Brain microvascular endothelial cell (primary cell): ENCODE measurements around the gene ASB18.

Source experiments
- DNase-seq: peaks from one replicate; pipeline ENCODE4 v3.0.0-alpha.2; 2020
- H3K27ac ChIP-seq: fragments of 250-450 bp; sonication (Bioruptor Pico); 2 replicates; pipeline ENCODE4 v1.5.1; 2020; ENCODE audit warnings: mild to moderate bottlenecking, moderate library complexity
- H3K27me3 ChIP-seq: fragments of 250-450 bp; sonication (Bioruptor Pico); replicated peaks from 2 replicates; pipeline ENCODE4 v1.5.1; 2020; ENCODE audit warnings: mild to moderate bottlenecking
- H3K36me3 ChIP-seq: fragments of 250-450 bp; sonication (Bioruptor Pico); replicated peaks from 2 replicates; pipeline ENCODE4 v1.5.1; 2020; ENCODE audit warnings: mild to moderate bottlenecking
- H3K4me3 ChIP-seq: 2 replicates; pipeline ENCODE4 v1.5.1; 2011; ENCODE audit warnings: low read depth, mild to moderate bottlenecking, control low read depth, low read length, moderate library complexity
- in situ Hi-C: cut with HindIII; loops from 2 replicates; pipeline ENCODE4 v1.10.0; 2017; ENCODE audit warnings: low sequenced_read_pairs, low pct_ligation_motif_present
- TF ChIP-seq, protein P1 (sequence below): IDR thresholded peaks from 2 replicates; pipeline ENCODE4 v1.5.1; 2011; ENCODE audit warnings: low read depth, mild to moderate bottlenecking, moderate library complexity, low read length, control low read depth, inconsistent platforms; ENCODE audit errors: missing control alignments

Gene ASB18

DNA sequence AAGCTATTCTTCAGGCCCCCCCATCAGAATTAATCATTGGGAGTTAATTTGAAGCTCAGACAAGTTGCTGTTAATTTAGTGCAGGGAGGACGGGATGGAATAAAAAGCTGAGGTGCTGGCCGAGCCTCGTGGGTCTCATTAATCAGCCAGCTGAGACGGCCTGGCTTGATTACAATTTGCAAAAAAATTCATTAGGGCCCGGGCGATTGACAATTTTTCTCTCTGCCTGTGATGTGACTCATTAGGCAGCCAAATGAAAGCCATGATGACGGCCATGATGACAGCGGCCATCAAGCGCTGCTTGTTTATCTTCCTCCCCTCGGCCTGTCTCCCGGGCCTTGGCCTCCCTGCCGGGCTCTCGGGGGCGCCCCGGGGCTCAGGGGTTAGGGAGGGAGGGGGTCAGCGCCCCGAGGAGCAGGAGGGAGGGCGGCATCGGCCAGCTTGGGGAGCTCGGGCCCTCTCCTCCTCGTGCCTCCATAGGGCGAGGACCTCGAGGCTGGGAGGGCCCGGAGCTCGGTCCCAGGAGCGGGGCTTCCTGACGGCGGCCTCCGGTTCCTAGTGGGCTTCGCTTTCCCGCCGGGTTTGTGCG is 101.2 kb downstream of the ASB18 start:
- no peak for DNase-seq
- H3K36me3 ChIP-seq = no peaks in the 10 kb centered on the region
- no peak overlapping the region for H3K4me3 ChIP-seq
- in situ Hi-C loops = no loop called here
- no peak overlapping the region for H3K27ac ChIP-seq
- TF ChIP-seq, protein P1, sequence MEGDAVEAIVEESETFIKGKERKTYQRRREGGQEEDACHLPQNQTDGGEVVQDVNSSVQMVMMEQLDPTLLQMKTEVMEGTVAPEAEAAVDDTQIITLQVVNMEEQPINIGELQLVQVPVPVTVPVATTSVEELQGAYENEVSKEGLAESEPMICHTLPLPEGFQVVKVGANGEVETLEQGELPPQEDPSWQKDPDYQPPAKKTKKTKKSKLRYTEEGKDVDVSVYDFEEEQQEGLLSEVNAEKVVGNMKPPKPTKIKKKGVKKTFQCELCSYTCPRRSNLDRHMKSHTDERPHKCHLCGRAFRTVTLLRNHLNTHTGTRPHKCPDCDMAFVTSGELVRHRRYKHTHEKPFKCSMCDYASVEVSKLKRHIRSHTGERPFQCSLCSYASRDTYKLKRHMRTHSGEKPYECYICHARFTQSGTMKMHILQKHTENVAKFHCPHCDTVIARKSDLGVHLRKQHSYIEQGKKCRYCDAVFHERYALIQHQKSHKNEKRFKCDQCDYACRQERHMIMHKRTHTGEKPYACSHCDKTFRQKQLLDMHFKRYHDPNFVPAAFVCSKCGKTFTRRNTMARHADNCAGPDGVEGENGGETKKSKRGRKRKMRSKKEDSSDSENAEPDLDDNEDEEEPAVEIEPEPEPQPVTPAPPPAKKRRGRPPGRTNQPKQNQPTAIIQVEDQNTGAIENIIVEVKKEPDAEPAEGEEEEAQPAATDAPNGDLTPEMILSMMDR = no peak
- peaks cover 19% of the 10 kb centered on the region for H3K27me3 ChIP-seq

DNA sequence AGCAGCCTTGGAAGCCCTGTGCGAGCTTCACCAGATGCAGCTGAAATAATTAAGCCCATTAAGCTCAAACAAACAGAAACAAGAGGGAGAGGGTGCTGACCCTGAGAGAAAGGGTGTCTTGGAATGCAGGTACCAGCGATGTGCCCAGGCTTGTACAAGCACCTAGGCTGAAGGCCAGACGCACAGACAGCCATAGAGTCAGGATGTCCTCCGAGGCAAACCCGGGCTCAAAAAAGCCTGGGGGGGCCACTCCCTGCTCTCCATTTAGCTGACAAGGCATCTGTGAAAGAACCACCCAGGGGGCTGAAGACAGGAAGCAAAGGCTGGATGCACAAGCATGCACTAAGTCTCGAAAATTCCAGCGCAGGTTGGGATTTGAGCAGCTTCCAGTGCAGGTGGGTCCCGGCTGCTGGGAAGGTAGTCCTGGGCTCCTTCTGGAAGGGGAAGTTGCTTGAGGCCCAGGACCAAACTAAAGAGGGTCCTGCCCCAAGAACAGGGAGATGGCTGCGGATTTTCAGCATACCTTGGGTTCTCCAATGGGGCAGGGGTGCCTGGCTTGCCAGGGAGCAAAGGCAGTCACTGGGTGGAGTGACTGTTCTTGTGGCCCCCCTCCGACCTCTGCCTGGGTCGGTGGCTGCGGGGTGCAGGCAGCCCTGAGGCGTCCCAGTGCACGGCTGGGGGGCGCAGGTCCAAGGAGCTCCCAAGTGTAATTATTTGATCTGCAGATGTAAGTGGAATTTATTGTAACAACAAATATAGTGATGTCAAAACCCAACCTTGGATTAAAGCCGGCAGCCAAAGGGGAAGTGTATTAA is 102.0 kb downstream of the ASB18 start:
- H3K4me3 ChIP-seq = no peak overlapping the region
- TF ChIP-seq, protein P1 = no peak
- H3K27ac ChIP-seq = no peak overlapping the region
- H3K36me3 ChIP-seq = no peaks in the 10 kb centered on the region
- in situ Hi-C loops = no loop called here
- H3K27me3 ChIP-seq = peaks cover 14% of the 10 kb centered on the region
- no peak for DNase-seq

DNA sequence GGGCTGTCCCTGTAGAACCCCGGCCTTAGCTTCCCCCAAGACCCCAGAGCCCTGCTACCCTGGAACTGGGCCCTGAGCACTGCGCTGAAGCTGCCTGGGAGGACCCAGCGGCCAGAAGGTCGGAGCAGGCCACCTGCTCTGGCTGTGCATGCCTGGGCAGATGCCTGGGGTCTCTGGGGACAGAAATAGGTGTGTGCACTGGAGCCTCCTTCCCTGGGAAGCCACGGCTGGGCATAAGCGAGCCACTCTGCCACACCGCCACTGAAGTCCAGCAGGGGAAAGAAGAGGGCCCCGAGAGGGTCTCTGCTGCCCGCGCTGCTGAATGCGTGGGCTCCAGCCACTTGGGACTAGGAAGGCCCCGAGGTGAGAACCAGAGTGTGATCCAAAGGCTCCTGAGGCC is 102.7 kb downstream of the ASB18 start:
- no peak for DNase-seq
- Histone ChIP-seq H3K27ac (no peak overlapping the region), H3K36me3 (no peaks in the 10 kb centered on the region), H3K27me3 (peaks cover 12% of the 10 kb centered on the region), H3K4me3 (no peak overlapping the region)
- TF ChIP-seq, protein P1 = no peak
- in situ Hi-C loops = no loop called here

DNA sequence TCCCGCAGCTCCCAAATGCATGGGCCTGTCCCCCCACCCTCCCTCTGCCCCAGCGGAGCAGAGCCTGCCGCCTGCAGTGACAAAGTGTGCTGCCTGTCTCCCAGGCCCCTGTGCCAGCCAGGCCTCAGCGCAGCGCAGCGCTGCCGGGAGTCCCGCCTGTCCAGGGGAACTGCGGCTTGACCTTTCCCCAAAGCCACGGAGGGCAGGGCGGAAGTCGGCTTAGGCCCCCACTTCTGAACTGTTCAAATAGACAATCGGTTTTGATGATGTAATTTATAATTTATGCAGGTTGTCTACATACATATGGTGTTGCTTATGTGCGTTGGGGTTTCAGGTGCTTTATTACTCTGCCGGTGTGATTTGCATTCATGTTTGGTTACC is 103.1 kb downstream of the ASB18 start:
- in situ Hi-C loops = no loop called here
- TF ChIP-seq, protein P1 = no peak

DNA sequence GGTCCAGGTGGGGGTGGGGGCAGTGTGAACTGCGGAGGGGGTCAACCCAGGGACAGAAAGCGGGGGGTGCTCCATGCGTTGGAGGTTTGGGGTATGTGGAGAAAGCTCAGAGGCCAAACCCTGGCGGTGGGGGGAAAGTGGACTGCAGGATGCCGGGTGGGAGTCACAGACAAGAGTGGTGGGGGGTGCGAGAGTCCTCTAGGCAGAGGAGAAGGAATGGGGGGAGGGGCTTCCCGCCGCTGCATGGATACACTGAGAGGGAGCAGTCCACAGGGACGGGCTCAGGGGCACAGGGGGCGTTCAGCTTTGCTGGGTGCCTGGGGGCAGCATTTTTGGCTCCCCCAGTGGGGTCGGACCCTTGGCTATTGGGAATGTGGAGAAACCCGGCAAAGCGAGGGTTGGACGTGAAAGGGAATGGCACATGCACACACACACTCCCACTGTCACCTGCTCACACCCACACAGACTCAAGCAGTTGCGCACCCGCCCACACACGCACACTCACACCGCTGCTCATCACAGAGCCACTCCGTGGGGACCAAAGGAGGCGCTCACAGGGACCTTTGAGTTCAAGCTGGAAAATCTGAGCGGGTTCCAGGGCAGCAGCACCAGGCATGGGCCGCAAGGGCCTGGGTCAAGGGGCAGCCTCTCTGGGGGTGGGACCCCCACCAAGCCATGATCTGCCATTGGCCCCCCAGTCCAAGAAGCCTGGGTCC is 103.7 kb downstream of the ASB18 start:
- Histone ChIP-seq H3K36me3 (no peaks in the 10 kb centered on the region), H3K4me3 (no peak overlapping the region), H3K27me3 (peaks cover 12% of the 10 kb centered on the region), H3K27ac (no peak overlapping the region)
- in situ Hi-C loops = no loop called here
- DNase-seq = no peak
- TF ChIP-seq, protein P1 = no peak

More for the DNA sequence above, 103.1 kb downstream of the ASB18 start:
- no peaks in the 10 kb centered on the region for H3K36me3 ChIP-seq
- H3K27me3 ChIP-seq = peaks cover 12% of the 10 kb centered on the region
- H3K27ac ChIP-seq = no peak overlapping the region
- H3K4me3 ChIP-seq = no peak overlapping the region
- no peak for DNase-seq
